Heart left ventricle (tissue), 16 donors: ENCODE results near the gene INSM2. TPM values are rescaled to one million over a fixed set of nuclear protein-coding genes. Genes with fewer than 3 reads are reported as not detected.

Experiments used
- ATAC-seq, 4 donors: fragments of 200-7000 bp; cut with Tn5 transposase; one replicate each; pipeline ENCODE4 v1.9.1; 2020 to 2022; ENCODE audit warnings: moderate library complexity in 4 of 4, mild to moderate bottlenecking in 3 of 4, moderate number of reproducible peaks in 1 of 4
- DNase-seq, 5 donors: peaks; one replicate each; pipeline ENCODE4 v3.0.0-alpha.2; 2020
- H3K27ac ChIP-seq, 12 donors: fragments of 200-600 bp; sonication (generic) in 4 of 12; one replicate each; pipeline versions ENCODE4 v1.5.0 to v1.8.0; 2016 to 2022; ENCODE audit warnings: mild to moderate bottlenecking in 2 of 12
- H3K27me3 ChIP-seq, 9 donors: fragments of 200-600 bp; sonication (generic) in 2 of 9; one replicate each; pipeline versions ENCODE4 v1.5.1 to v1.8.0; 2016 to 2022; ENCODE audit warnings: mild to moderate bottlenecking in 3 of 9
- H3K36me3 ChIP-seq, 9 donors: fragments of 200-600 bp; sonication (generic) in 2 of 9; one replicate each; pipeline versions ENCODE4 v1.5.0 to v1.8.0; 2018 to 2022; ENCODE audit warnings: mild to moderate bottlenecking in 2 of 9
- H3K4me1 ChIP-seq, 12 donors: fragments of 200-600 bp; sonication (generic) in 4 of 12; one replicate each; pipeline versions ENCODE4 v1.5.0 to v1.8.0; 2016 to 2022; ENCODE audit warnings: mild to moderate bottlenecking in 3 of 12
- H3K4me3 ChIP-seq, 12 donors: fragments of 200-600 bp; sonication (generic) in 4 of 12; one replicate each; pipeline versions ENCODE4 v1.5.0 to v1.8.0; 2017 to 2022; ENCODE audit warnings: mild to moderate bottlenecking in 9 of 12, moderate library complexity in 4 of 12
- H3K9me3 ChIP-seq, 12 donors: fragments of 200-600 bp; sonication (generic) in 4 of 12; one replicate each; pipeline versions ENCODE4 v1.5.0 to v1.8.0; 2016 to 2022; ENCODE audit warnings: mild to moderate bottlenecking in 1 of 12
- POLR2A ChIP-seq, 2 donors: fragments of 450-650 bp; IDR thresholded peaks; one replicate each; pipeline ENCODE4 v1.6.1; 2017; ENCODE audit warnings: antibody characterized with exemption in 2 of 2, mild to moderate bottlenecking in 2 of 2, moderate library complexity in 2 of 2
- WGBS, 4 donors: extraction: QIAGEN DNeasy Blood & Tissue Kit in 2 of 4; methylation state at CpG; one replicate each; pipeline versions ENCODE4 v1.1.5 to v1.1.7; 2013 to 2018; 5-methylcytosine and 5-hydroxymethylcytosine counted together
- intact Hi-C, 10 donors: fragments of 100-400 bp; cut with DNase I; formaldehyde crosslinking; loops; one replicate each; pipeline versions ENCODE4 v1.11.1 to v1.14.2; 2022
- polyA plus RNA-seq, 2 donors: library from polyadenylated mRNA; stranded (reverse); fragments of 200-250 nt; gene quantifications; one replicate each; pipeline ENCODE4 v1.2.3, GENCODE V29; 2013
- total RNA-seq, 9 donors: library from RNA; depleted of rRNA in 2 of 9; stranded (reverse); fragments of >200 nt in 2 of 9; fragmentation: NEBNext Ultra II Directional in 3 of 9; extraction: Animal tissue kit (Norgen Biotek cat#: 25700) in 3 of 9; gene quantifications; one replicate each; pipeline versions ENCODE4 v1.1.0 to v1.2.4, GENCODE V29; 2016 to 2023
- TF ChIP-seq, protein P1 (sequence below), 12 donors: fragments of 200-600 bp; sonication (generic) in 4 of 12; IDR thresholded peaks; one replicate each; pipeline versions ENCODE4 v1.5.0 to v1.8.0; 2018 to 2022; ENCODE audit warnings: antibody characterized with exemption in 12 of 12, mild to moderate bottlenecking in 5 of 12
- donor health status: ischemic (EF 13 %, LVEDD 7.1; RV severe dilation, severe dysfunction).
- donor health status: healthy with polysubstance abuse.
- donor health status: DM: no; HTN: yes; CAD: no.
- donor health status: DM: no; HTN: no; CAD: no.
- donor health status: ischemic (EF 25% LVEDD 6.9; RV normal size, moderate dysfunction).
- donor health status: ischemic (EF 25% LVEDD 5.7; RV mildly dilated, moderate dysfunction).
- donor health status: healthy.
- donor health status: DM: yes; HTN: yes; CAD: no.
- donor health status: ischemic (EF 35%, LVEDD 5.7; RV mildly dilated, moderate dysfunction).
- donor health status: nonischemic (EF 11% LVEDD 7.7; RV severe dilation, severe dysfunction).
- donor health status: DM: yes; HTN: yes; CAD: no.
- donor health status: PGD.
- donor health status: ischemic (EF 29% LVEDD 5.4; RV normal size, mild dysfunction).
- donor health status: nonischemic (EF 23%, LVEDD 6.1; RV moderate dilation, normal function).

Gene INSM2
- total and polyA plus RNA-seq, 11 donors: not detected

DNA sequence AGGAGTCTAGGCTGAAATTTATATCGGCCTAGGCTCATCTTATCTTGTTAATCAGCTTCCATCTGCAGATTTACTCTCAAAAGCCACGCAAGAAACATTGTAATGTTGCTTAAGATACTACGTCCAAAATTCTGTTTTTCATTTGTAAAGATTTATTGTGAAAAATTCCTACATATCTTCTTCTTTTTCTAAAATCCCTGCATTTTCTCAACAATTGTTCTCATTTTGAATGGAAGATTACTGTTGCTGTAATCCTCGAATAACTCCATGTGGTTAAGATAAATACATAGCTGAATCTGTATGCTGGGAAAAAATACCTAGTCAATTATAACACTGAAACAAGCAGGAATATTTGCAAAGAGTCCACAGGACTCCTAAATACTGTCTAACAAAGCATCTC is 15.6 kb downstream of the INSM2 start:
- DNase-seq (no peak), ATAC-seq (no peak)
- no peaks in the 10 kb centered on the region for H3K9me3 ChIP-seq
- H3K4me3 ChIP-seq: no peak overlapping the region
- peaks cover 0 to 23% (median 0%) of the 10 kb centered on the region in 9 donors for H3K36me3 ChIP-seq
- intact Hi-C loops: no loop called here
- 91 to 95% (median 93%) methylated on average over 4 of the region's 4 CpGs for WGBS, 4 donors
- peaks cover 0 to 9% (median 1%) of the 10 kb centered on the region in 12 donors for H3K4me1 ChIP-seq
- no peaks in the 10 kb centered on the region for H3K27me3 ChIP-seq
- TF ChIP-seq POLR2A (IDR thresholded peaks at IDR 0.05): no peak
- TF ChIP-seq, protein P1, sequence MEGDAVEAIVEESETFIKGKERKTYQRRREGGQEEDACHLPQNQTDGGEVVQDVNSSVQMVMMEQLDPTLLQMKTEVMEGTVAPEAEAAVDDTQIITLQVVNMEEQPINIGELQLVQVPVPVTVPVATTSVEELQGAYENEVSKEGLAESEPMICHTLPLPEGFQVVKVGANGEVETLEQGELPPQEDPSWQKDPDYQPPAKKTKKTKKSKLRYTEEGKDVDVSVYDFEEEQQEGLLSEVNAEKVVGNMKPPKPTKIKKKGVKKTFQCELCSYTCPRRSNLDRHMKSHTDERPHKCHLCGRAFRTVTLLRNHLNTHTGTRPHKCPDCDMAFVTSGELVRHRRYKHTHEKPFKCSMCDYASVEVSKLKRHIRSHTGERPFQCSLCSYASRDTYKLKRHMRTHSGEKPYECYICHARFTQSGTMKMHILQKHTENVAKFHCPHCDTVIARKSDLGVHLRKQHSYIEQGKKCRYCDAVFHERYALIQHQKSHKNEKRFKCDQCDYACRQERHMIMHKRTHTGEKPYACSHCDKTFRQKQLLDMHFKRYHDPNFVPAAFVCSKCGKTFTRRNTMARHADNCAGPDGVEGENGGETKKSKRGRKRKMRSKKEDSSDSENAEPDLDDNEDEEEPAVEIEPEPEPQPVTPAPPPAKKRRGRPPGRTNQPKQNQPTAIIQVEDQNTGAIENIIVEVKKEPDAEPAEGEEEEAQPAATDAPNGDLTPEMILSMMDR (IDR thresholded peaks at IDR 0.05): no peak
- H3K27ac ChIP-seq: no peak overlapping the region

DNA sequence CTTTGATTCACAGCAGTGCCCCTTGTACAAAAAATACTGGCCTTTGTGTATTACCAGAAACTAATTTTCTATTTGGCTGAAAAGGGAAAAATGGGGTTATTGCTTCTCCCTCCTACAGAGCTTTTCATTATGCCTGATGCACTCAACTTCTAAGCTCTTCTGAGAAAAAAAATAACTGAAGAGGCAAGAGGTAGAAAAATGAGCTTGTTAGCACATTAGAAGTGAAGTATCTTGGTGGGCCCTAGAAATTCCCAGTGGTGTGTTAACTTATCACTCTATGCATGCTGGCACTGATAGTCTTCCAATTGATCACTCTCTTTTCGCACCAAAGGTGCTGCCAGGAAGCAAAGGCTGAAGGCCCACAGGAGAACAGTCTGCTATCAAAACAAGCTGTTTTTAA is 17.1 kb downstream of the INSM2 start:
- no peaks in the 10 kb centered on the region for H3K27me3 ChIP-seq
- ATAC-seq: no peak
- H3K27ac ChIP-seq: no peak overlapping the region
- intact Hi-C loops: no loop called here
- 92 to 100% (median 99%) methylated on average over 1 of the region's 1 CpG for WGBS, 4 donors
- H3K9me3 ChIP-seq: no peaks in the 10 kb centered on the region
- H3K36me3 ChIP-seq: peaks cover 0 to 20% (median 0%) of the 10 kb centered on the region in 9 donors
- peaks cover 0 to 9% (median 1%) of the 10 kb centered on the region in 12 donors for H3K4me1 ChIP-seq
- TF ChIP-seq POLR2A (IDR thresholded peaks at IDR 0.05): no peak
- TF ChIP-seq, protein P1 (IDR thresholded peaks at IDR 0.05): no peak
- no peak for DNase-seq
- H3K4me3 ChIP-seq: no peak overlapping the region

DNA sequence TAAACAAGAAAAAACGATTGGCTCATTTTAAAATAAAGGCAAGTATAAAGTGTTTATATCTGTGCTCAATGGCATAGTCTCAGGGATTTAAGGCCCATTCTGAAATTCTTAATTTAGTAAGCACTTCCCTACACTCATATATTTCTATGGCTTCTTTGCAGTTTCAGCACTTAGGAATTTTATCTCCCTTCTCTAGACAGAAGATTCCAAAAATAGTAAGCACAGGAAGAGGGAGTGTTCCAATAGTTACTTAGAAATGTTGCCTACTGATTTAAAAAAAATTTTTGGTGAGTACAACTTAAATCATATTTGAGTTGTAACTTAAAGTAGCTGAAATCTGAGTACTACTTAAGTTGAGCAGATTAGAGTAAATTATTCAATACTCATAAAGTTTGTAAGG is 19.8 kb downstream of the INSM2 start:
- Histone ChIP-seq H3K27ac (no peak overlapping the region), H3K4me1 (peaks cover 0 to 15% (median 1%) of the 10 kb centered on the region in 12 donors), H3K36me3 (peaks cover 0 to 9% (median 0%) of the 10 kb centered on the region in 9 donors), H3K9me3 (no peaks in the 10 kb centered on the region), H3K4me3 (no peak overlapping the region), H3K27me3 (no peaks in the 10 kb centered on the region)
- intact Hi-C loops: no loop called here
- 28 to 47% (median 42%) methylated on average over 1 of the region's 1 CpG for WGBS, 4 donors
- ATAC-seq (no peak), DNase-seq (no peak)
- TF ChIP-seq, protein P1 (IDR thresholded peaks at IDR 0.05): no peak
- TF ChIP-seq POLR2A (IDR thresholded peaks at IDR 0.05): no peak

DNA sequence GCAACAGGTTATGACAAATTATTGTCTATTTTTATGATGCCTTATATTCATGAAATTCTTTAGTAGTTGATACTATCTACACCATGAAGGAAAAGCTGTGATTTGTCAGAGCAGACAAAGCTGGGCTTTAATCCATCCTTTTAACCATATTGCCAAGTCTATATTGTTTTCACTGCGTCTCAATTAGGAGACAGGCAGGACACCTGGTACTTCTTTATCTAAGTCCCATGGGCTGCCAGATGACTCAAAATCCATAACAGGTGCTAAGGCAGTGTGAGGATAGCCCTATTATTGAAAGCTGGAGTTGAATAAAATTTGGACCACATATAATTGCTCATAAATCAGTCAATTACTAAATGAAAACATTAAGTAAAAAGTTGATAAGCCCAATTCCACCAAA is 22.6 kb downstream of the INSM2 start:
- ATAC-seq: no peak

More for the DNA sequence above, 22.6 kb downstream of the INSM2 start:
- Histone ChIP-seq H3K27ac (no peak overlapping the region), H3K9me3 (no peaks in the 10 kb centered on the region), H3K27me3 (no peaks in the 10 kb centered on the region), H3K4me3 (no peak overlapping the region), H3K4me1 (peaks cover 0 to 15% (median 1%) of the 10 kb centered on the region in 12 donors), H3K36me3 (no peaks in the 10 kb centered on the region)
- WGBS, 4 donors: 66 to 79% (median 73%) methylated on average over 1 of the region's 1 CpG
- no peak for DNase-seq
- TF ChIP-seq, protein P1 (IDR thresholded peaks at IDR 0.05): no peak
- no peak for TF ChIP-seq POLR2A (IDR thresholded peaks at IDR 0.05)
- intact Hi-C loops: no loop called here
